H1 (cell line): ENCODE results near the gene PTPRJ. TPM values are rescaled to one million over a fixed set of nuclear protein-coding genes. Genes with fewer than 3 reads are reported as not detected.

Source experiments
- BACH1 ChIP-seq: IDR thresholded peaks from 2 replicates; pipeline ENCODE4 v1.6.1; 2012; ENCODE audit warnings: low read length, improper control_type of control experiment
- BCL11A ChIP-seq, 2 experiments: IDR thresholded peaks; one replicate each; pipeline ENCODE4 v1.6.1; 2011; ENCODE audit warnings: low read depth in 2 of 2, low read length in 2 of 2, mild to moderate bottlenecking in 2 of 2
- BRCA1 ChIP-seq: IDR thresholded peaks from 2 replicates; pipeline ENCODE4 v1.6.1; 2012; ENCODE audit warnings: low read depth, low read length, improper control_type of control experiment
- CBX8 ChIP-seq: fragments of 300-800, 300-1000 bp; sonication (generic); IDR thresholded peaks from 2 replicates; pipeline ENCODE4 v1.7.1; 2016; ENCODE audit warnings: low read depth, low read length, borderline replicate concordance
- CEBPB ChIP-seq: IDR thresholded peaks from 2 replicates; pipeline ENCODE4 v1.6.1; 2012; ENCODE audit warnings: low read depth, low read length
- CHD1 ChIP-seq: IDR thresholded peaks from 2 replicates; pipeline ENCODE4 v1.6.1; 2012; ENCODE audit warnings: low read depth, low read length, improper control_type of control experiment
- FOSL1 ChIP-seq: IDR thresholded peaks from 2 replicates; pipeline ENCODE4 v1.6.1; 2011; ENCODE audit warnings: mild to moderate bottlenecking, low read depth, low read length, moderate library complexity; ENCODE audit not compliant: insufficient read depth
- GTF2F1 ChIP-seq: IDR thresholded peaks from 2 replicates; pipeline ENCODE4 v1.6.1; 2012; ENCODE audit warnings: low read depth, low read length, improper control_type of control experiment, borderline replicate concordance
- HDAC6 ChIP-seq: IDR thresholded peaks from one replicate; pipeline ENCODE4 v1.7.1; 2012; ENCODE audit warnings: low read depth, mild to moderate bottlenecking, inconsistent platforms, low read length, moderate library complexity
- KDM1A ChIP-seq: fragments of 200-600, 300-600 bp; sonication (generic); IDR thresholded peaks from 2 replicates; pipeline ENCODE4 v1.7.1; 2016; ENCODE audit warnings: mild to moderate bottlenecking, low read length, borderline replicate concordance
- NANOG ChIP-seq: IDR thresholded peaks from 2 replicates; pipeline ENCODE4 v1.6.1; 2011; ENCODE audit warnings: low read length, low read depth, mild to moderate bottlenecking, inconsistent platforms; ENCODE audit not compliant: insufficient read depth, poor library complexity, severe bottlenecking
- NRF1 ChIP-seq: IDR thresholded peaks from 2 replicates; pipeline ENCODE4 v1.6.1; 2011; ENCODE audit warnings: mild to moderate bottlenecking, low read depth, low read length, improper control_type of control experiment
- PHF8 ChIP-seq: fragments of 200-600 bp; sonication (generic); conservative IDR thresholded peaks from 2 replicates; pipeline ENCODE4 v1.7.1; 2012; ENCODE audit warnings: low read depth, mild to moderate bottlenecking, inconsistent platforms, low read length, moderate library complexity
- POLR2AphosphoS5 ChIP-seq: IDR thresholded peaks from 2 replicates; pipeline ENCODE4 v1.6.1; 2011; ENCODE audit warnings: low read depth, low read length
- RNF2 ChIP-seq: fragments of 200-900, 300-1000 bp; sonication (generic); IDR thresholded peaks from 2 replicates; pipeline ENCODE4 v1.7.1; 2016; ENCODE audit warnings: borderline replicate concordance, low read depth, mild to moderate bottlenecking, antibody characterized with exemption, low read length; ENCODE audit not compliant: poor library complexity, severe bottlenecking; ENCODE audit errors: missing control alignments
- SAP30 ChIP-seq: fragments of 300-600 bp; sonication (generic); IDR thresholded peaks from 2 replicates; pipeline ENCODE4 v1.7.1; 2012; ENCODE audit warnings: low read length, moderate library complexity, mild to moderate bottlenecking, inconsistent platforms; ENCODE audit not compliant: insufficient read depth, insufficient replicate concordance
- SIX5 ChIP-seq: IDR thresholded peaks from 2 replicates; pipeline ENCODE4 v1.6.1; 2011; ENCODE audit warnings: mild to moderate bottlenecking, low read depth, low read length
- TAF1 ChIP-seq: IDR thresholded peaks from 2 replicates; pipeline ENCODE4 v1.6.1; 2011; ENCODE audit warnings: mild to moderate bottlenecking, low read depth, low read length
- TCF12 ChIP-seq: IDR thresholded peaks from 2 replicates; pipeline ENCODE4 v1.6.1; 2011; ENCODE audit warnings: low read depth, mild to moderate bottlenecking, low read length
- TEAD4 ChIP-seq: IDR thresholded peaks from 2 replicates; pipeline ENCODE4 v1.6.1; 2012; ENCODE audit warnings: low read depth, low read length, inconsistent platforms, mixed read lengths
- USF2 ChIP-seq: IDR thresholded peaks from 2 replicates; pipeline ENCODE4 v1.6.1; 2011; ENCODE audit warnings: low read length, improper control_type of control experiment
- polyA plus RNA-seq, 7 experiments: library from polyadenylated mRNA; depleted of rRNA in 3 of 7; stranded (reverse) in 5 of 7; unstranded in 2 of 7; fragments of >200 nt in 5 of 7; fragments of 200-250 nt in 2 of 7; gene quantifications; 1 replicate in 5 of 7; 2 replicates in 1 of 7; 4 replicates in 1 of 7; pipeline versions ENCODE4 v1.2.1 to v1.2.3, GENCODE V29; 2011 to 2013; ENCODE audit warnings: missing spikeins in 2 of 7, mixed read lengths in 2 of 7
- total RNA-seq: library from RNA; stranded (reverse); fragmentation: NEBNext Ultra II Directional; extraction: Animal tissue kit (Norgen Biotek cat#: 25700); gene quantifications from 2 replicates; pipeline ENCODE4 v1.2.1, GENCODE V29; 2021
- TF ChIP-seq, protein P1 (sequence below): IDR thresholded peaks from 2 replicates; pipeline ENCODE4 v1.6.1; 2012; ENCODE audit warnings: inconsistent platforms

PTPRJ gene
- total and polyA plus RNA-seq, 2 of the 8 experiments (the other 6 are each of a cell fraction or from before 2014, with no cell fraction given): 4.4 to 22.6 TPM

DNA sequence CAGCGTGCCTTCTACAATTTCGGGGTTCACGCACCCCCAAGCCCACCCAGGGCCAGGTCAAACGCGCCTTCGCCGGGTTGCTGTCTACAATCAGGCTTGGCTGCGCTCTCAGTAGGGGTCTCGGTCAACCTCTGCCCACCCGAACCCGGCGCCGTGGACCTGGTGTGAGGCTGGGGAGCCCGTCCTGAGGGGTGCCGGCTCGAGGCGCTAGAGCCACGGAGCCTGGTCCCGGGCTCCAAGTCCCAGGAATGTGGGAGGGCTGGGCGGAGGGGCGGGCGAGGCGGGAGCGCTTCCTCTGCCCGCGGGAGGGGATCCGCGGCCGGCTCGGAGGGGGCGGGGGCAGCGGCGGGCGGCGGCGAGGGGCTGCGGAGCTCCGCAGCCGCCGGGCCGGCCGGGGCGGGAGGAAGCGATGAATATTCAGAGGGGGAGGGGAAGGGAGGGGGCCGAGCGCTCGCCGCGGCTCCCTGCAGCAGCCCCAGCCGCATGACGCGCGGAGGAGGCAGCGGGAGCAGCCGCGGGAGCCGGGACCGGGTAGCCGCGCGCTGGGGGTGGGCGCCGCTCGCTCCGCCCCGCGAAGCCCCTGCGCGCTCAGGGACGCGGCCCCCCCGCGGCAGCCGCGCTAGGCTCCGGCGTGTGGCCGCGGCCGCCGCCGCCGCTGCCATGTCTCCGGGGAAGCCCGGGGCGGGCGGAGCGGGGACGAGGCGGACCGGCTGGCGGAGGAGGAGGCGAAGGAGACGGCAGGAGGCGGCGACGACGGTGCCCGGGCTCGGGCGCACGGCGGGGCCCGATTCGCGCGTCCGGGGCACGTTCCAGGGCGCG, at the start of gene PTPRJ (continued):
- TF ChIP-seq KDM1A (no peak), FOSL1 (no peak), NANOG (no peak), BACH1 (no peak), TEAD4 (0 out of 2 replicates have a peak, but pooled peaks have one; percentile 38), NRF1 (no peak), CBX8 (no peak), CEBPB (no peak), HDAC6 (no peak), PHF8 (peak; percentile 13; the same call in 1 of the 2 replicates), BCL11A (IDR thresholded peaks at IDR 0.05; ENCODE audit: low read depth in 2 of 2, low read length in 2 of 2) (no peak), USF2 (no peak), TAF1 (peak; percentile 36; the same call in 1 of the 2 replicates), BRCA1 (no peak), GTF2F1 (no peak), RNF2 (no peak), SIX5 (no peak), SAP30 (no peak), TCF12 (no peak), POLR2AphosphoS5 (0 out of 2 replicates have a peak, but pooled peaks have one; percentile 21), CHD1 (no peak)
- TF ChIP-seq, protein P1, sequence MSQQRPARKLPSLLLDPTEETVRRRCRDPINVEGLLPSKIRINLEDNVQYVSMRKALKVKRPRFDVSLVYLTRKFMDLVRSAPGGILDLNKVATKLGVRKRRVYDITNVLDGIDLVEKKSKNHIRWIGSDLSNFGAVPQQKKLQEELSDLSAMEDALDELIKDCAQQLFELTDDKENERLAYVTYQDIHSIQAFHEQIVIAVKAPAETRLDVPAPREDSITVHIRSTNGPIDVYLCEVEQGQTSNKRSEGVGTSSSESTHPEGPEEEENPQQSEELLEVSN: no peak
